Nephron (organoid): Measurements from ENCODE around the gene LRRC4C.
"Not testable (repeated sequence)": the region's sequence is repeated elsewhere in the genome, so short reads cannot be mapped to it uniquely, and the experiment has no call there.

Experiments
- H3K27ac Mint-ChIP-seq, 3 experiments: 2 replicates each; pipeline ENCODE4 v1.8.0; 2020; ENCODE audit warnings: mixed read lengths in 3 of 3, mild to moderate bottlenecking in 2 of 3, moderate library complexity in 1 of 3
- H3K27me3 Mint-ChIP-seq: 2 replicates; pipeline ENCODE4 v1.8.0; 2021; ENCODE audit warnings: low read depth, mild to moderate bottlenecking, moderate library complexity, mixed read lengths
- H3K36me3 Mint-ChIP-seq: 2 replicates; pipeline ENCODE4 v1.8.0; 2020; ENCODE audit warnings: low read depth, mixed read lengths
- H3K4me1 Mint-ChIP-seq: 2 replicates; pipeline ENCODE4 v1.8.0; 2020; ENCODE audit warnings: mixed read lengths
- H3K4me3 Mint-ChIP-seq, 3 experiments: 2 replicates each; pipeline ENCODE4 v1.8.0; 2020; ENCODE audit warnings: mild to moderate bottlenecking in 3 of 3, mixed read lengths in 3 of 3, moderate library complexity in 2 of 3
- H3K9me3 Mint-ChIP-seq: 2 replicates; pipeline ENCODE4 v1.8.0; 2020; ENCODE audit warnings: mixed read lengths
- CTCF ChIP-seq, 3 experiments: fragments of 200-600 bp; sonication (generic); IDR thresholded peaks; one replicate each; pipeline ENCODE4 v1.5.0; 2021; ENCODE audit warnings: antibody characterized with exemption in 3 of 3; ENCODE audit not compliant: unreplicated experiment in 3 of 3

The LRRC4C gene

GRCh38 chr11:40882301-40882700 lies 577.2 kb downstream of the LRRC4C start:
- Mint-ChIP-seq H3K27me3 (peaks cover 3% of the 10 kb centered on the region), H3K4me3 (no peak overlapping the region), H3K4me1 (no peaks in the 10 kb centered on the region), H3K36me3 (no peaks in the 10 kb centered on the region), H3K9me3 (no peaks in the 10 kb centered on the region), H3K27ac (no peak overlapping the region)
- TF ChIP-seq CTCF (IDR thresholded peaks at IDR 0.05; ENCODE audit: unreplicated experiment in 3 of 3), result no peak

- Mint-ChIP-seq H3K4me1 (no peaks in the 10 kb centered on the region), H3K27me3 (no peaks in the 10 kb centered on the region), H3K27ac (no peak overlapping the region), H3K4me3 (no peak overlapping the region), H3K36me3 (no peaks in the 10 kb centered on the region), H3K9me3 (no peaks in the 10 kb centered on the region)
- TF ChIP-seq CTCF (IDR thresholded peaks at IDR 0.05; ENCODE audit: unreplicated experiment in 3 of 3), result no peak
Observed at GRCh38 chr11:40879911-40880310, 579.5 kb downstream of the LRRC4C start.

GRCh38 chr11:40877981-40878380 lies 581.5 kb downstream of the LRRC4C start:
- Mint-ChIP-seq H3K27ac (no peak overlapping the region), H3K4me1 (no peaks in the 10 kb centered on the region)
- no peak for TF ChIP-seq CTCF (IDR thresholded peaks at IDR 0.05; ENCODE audit: unreplicated experiment in 3 of 3)

GRCh38 chr11:40877256-40877655 lies 582.2 kb downstream of the LRRC4C start:
- Mint-ChIP-seq H3K4me3 (no peak overlapping the region), H3K36me3 (no peaks in the 10 kb centered on the region), H3K27ac (no peak overlapping the region), H3K27me3 (no peaks in the 10 kb centered on the region), H3K9me3 (no peaks in the 10 kb centered on the region), H3K4me1 (no peaks in the 10 kb centered on the region)
- no peak for TF ChIP-seq CTCF (IDR thresholded peaks at IDR 0.05; ENCODE audit: unreplicated experiment in 3 of 3)

More at GRCh38 chr11:40877981-40878380, 581.5 kb downstream of the LRRC4C start:
- no peaks in the 10 kb centered on the region for H3K9me3 Mint-ChIP-seq
- no peak overlapping the region for H3K4me3 Mint-ChIP-seq
- no peaks in the 10 kb centered on the region for H3K27me3 Mint-ChIP-seq
- no peaks in the 10 kb centered on the region for H3K36me3 Mint-ChIP-seq

GRCh38 chr11:40867991-40868632 lies 591.3 kb downstream of the LRRC4C start:
- H3K4me1 Mint-ChIP-seq, result peaks cover 14% of the 10 kb centered on the region
- H3K27me3 Mint-ChIP-seq, result no peaks in the 10 kb centered on the region
- no peaks in the 10 kb centered on the region for H3K36me3 Mint-ChIP-seq
- no peak for TF ChIP-seq CTCF (IDR thresholded peaks at IDR 0.05; ENCODE audit: unreplicated experiment in 3 of 3)
- peaks cover 2% of the 10 kb centered on the region for H3K9me3 Mint-ChIP-seq
- H3K27ac Mint-ChIP-seq, result peak overlapping the region; percentile 90 to 95 (median 93)
- H3K4me3 Mint-ChIP-seq, result peak overlapping the region in 1 of 3 experiments; percentile 3

GRCh38 chr11:40857754-40858153 lies 601.7 kb downstream of the LRRC4C start:
- H3K27ac Mint-ChIP-seq, H3K4me1 Mint-ChIP-seq, H3K36me3 Mint-ChIP-seq, H3K27me3 Mint-ChIP-seq, H3K4me3 Mint-ChIP-seq, H3K9me3 Mint-ChIP-seq: not testable (repeated sequence)
